ENCODE data around the gene DDX42.

Gene DDX42

GRCh38 chr17:63774141-63774968, at the start of gene DDX42:
TSS of gene DDX42 (plus strand) at chr17:63774170. CDS start at chr17:63787050, 12,880 bp downstream.
- DNase-seq, result peak; percentile 90

GRCh38 chr17:63735691-63736090, 38.3 kb upstream of the DDX42 start:
- no peak for DNase-seq

GRCh38 chr17:63740464-63741142, 33.4 kb upstream of the DDX42 start:
- DNase-seq, result no peak

- no peak for DNase-seq
Observed at GRCh38 chr17:63741143-63741407, 32.9 kb upstream of the DDX42 start.

- peak; percentile 99 for DNase-seq
Observed at GRCh38 chr17:63741408-63742173, 32.4 kb upstream of the DDX42 start, which contains the start of gene STRADA. TSS of gene STRADA (minus strand) at chr17:63741799. CDS start at chr17:63728369, 13,430 bp downstream.

- no peak for DNase-seq
Observed at GRCh38 chr17:63751806-63752205, 22.2 kb upstream of the DDX42 start.

GRCh38 chr17:63752707-63753106, 21.3 kb upstream of the DDX42 start:
- no peak for DNase-seq

GRCh38 chr17:63753215-63753614, 20.8 kb upstream of the DDX42 start:
- DNase-seq, result no peak

- DNase-seq, result no peak
Observed at GRCh38 chr17:63754046-63754445, 19.9 kb upstream of the DDX42 start.

- DNase-seq, result no peak
Observed at GRCh38 chr17:63758428-63758827, 15.5 kb upstream of the DDX42 start.

GRCh38 chr17:63760771-63761539, 13.0 kb upstream of the DDX42 start:
- DNase-seq, result no peak

- no peak for DNase-seq
Observed at GRCh38 chr17:63762161-63763078, 11.6 kb upstream of the DDX42 start.

GRCh38 chr17:63764716-63765115, 9.3 kb upstream of the DDX42 start:
- DNase-seq, result no peak

GRCh38 chr17:63766754-63767153, 7.2 kb upstream of the DDX42 start:
- no peak for DNase-seq

GRCh38 chr17:63768433-63768832, 5.5 kb upstream of the DDX42 start:
- no peak for DNase-seq

- no peak for DNase-seq
Observed at GRCh38 chr17:63772801-63773271, 1.1 kb upstream of the DDX42 start.

- DNase-seq, result peak; percentile 96
Observed at GRCh38 chr17:63773272-63774140, 464 bp upstream of the DDX42 start, which contains the start of gene CCDC47. TSS of gene CCDC47 (minus strand) at chr17:63773597. CDS start at chr17:63766175, 7,422 bp downstream.

- DNase-seq, result no peak
Observed at GRCh38 chr17:63774969-63775265, 947 bp downstream of the DDX42 start.

GRCh38 chr17:63775420-63775819, 1.4 kb downstream of the DDX42 start:
- DNase-seq, result no peak

- no peak for DNase-seq
Observed at GRCh38 chr17:63780507-63780906, 6.5 kb downstream of the DDX42 start.

- DNase-seq, result no peak
Observed at GRCh38 chr17:63780928-63781327, 7.0 kb downstream of the DDX42 start.
